Liver (tissue), 3 donors: ENCODE results near the gene EXD3.

Experiments used
- ATF3 ChIP-seq: IDR thresholded peaks from 2 replicates; pipeline ENCODE4 v1.6.1; 2016; ENCODE audit warnings: antibody characterized with exemption
- CTCF ChIP-seq: fragments of 150-350 bp; IDR thresholded peaks from 2 replicates; pipeline ENCODE4 v1.5.1; 2017; ENCODE audit warnings: improper control_type of control experiment, low read depth, low read length; ENCODE audit not compliant: missing input control
- EGR1 ChIP-seq, 2 donors: IDR thresholded peaks; 2 replicates each; pipeline ENCODE4 v1.6.1; 2016 to 2018; ENCODE audit warnings: antibody characterized with exemption in 2 of 2, low read depth in 2 of 2
- FOXA1 ChIP-seq: IDR thresholded peaks from 2 replicates; pipeline ENCODE4 v1.6.1; 2016; ENCODE audit warnings: antibody characterized with exemption
- GABPA ChIP-seq, 2 donors: IDR thresholded peaks in 1 of 2; conservative IDR thresholded peaks in 1 of 2; 2 replicates each; pipeline ENCODE4 v1.6.1; 2016; ENCODE audit warnings: antibody characterized with exemption in 2 of 2, mild to moderate bottlenecking in 1 of 2, moderate library complexity in 1 of 2
- JUND ChIP-seq, 2 donors: IDR thresholded peaks; 2 replicates each; pipeline ENCODE4 v1.6.1; 2016; ENCODE audit warnings: antibody characterized with exemption in 2 of 2
- REST ChIP-seq: IDR thresholded peaks from 2 replicates; pipeline ENCODE4 v1.6.1; 2016; ENCODE audit warnings: antibody characterized with exemption, mild to moderate bottlenecking
- SP1 ChIP-seq: IDR thresholded peaks from 2 replicates; pipeline ENCODE4 v1.6.1; 2018; ENCODE audit warnings: antibody characterized with exemption, mild to moderate bottlenecking
- ZBTB33 ChIP-seq: IDR thresholded peaks from 2 replicates; pipeline ENCODE4 v1.6.1; 2016; ENCODE audit warnings: antibody characterized with exemption
- donor health status: healthy.
- donor health status: healthy.

GRCh38 chr9:137464291-137464999, 41.5 kb upstream of the EXD3 start:
- TF ChIP-seq CTCF (no peak), ATF3 (no peak), FOXA1 (no peak), GABPA (IDR thresholded peaks at IDR 0.05 in 1 of 2, conservative IDR thresholded peaks at IDR 0.05 in 1 of 2) (no peak), JUND (IDR thresholded peaks at IDR 0.05) (no peak), EGR1 (IDR thresholded peaks at IDR 0.05; ENCODE audit: low read depth in 2 of 2) (no peak), ZBTB33 (no peak), REST (no peak), SP1 (no peak)
